GM18519 (cell line): ENCODE data around the gene ADNP.
A peak's percentile ranks its signal among the peaks of the same experiment; 100 is the strongest.
"Not testable (repeated sequence)": the region's sequence is repeated elsewhere in the genome, so short reads cannot be mapped to it uniquely, and the experiment has no call there.

Experiments used
- ATAC-seq: cut with Tn5 transposase; IDR thresholded peaks from one replicate; pipeline ENCODE4 v1.9.1; 2021; ENCODE audit warnings: mild to moderate bottlenecking, moderate library complexity; ENCODE audit not compliant: unreplicated experiment, low FRiP score

ADNP gene

DNA sequence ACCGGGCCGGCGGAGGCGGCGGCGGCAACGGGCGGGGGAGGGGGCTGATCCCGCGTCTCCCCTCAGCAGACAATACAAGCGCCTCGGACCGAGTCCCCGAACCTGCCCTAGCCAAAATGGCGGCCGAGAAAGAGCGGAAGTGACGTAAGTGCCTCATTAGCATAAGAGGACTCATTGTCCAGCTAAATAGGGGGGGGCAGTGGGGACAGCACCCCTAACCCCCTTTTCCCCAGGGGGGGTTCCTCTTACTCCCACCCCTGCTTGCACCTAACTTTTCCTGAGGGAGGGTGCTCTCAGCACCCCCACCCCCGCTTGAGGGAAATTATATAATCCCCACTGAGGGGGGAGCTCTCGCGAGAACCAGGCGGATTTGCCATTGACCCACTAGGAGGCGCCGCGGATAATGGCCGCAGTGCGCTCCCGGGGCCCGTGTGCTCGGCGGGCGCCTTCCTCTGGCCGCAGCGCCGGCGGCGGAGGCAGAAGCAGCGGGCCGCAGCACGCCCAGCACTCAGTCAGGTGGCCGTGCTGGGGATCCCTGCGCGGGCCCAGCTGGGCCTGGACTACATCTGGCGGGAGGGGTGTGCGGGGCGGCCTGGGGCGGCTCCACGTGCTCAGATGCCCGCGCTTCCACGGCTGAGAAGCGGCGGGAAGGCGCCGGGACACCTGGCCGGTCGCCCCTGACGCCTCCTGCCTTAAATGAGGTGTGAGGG, at the start of gene ADNP:
TSS of gene ADNP (minus strand) at position 132 of the 710 bp plus-strand sequence. CDS start 27,441 bp downstream, outside the sequence.
- peak; percentile 39 for ATAC-seq

DNA sequence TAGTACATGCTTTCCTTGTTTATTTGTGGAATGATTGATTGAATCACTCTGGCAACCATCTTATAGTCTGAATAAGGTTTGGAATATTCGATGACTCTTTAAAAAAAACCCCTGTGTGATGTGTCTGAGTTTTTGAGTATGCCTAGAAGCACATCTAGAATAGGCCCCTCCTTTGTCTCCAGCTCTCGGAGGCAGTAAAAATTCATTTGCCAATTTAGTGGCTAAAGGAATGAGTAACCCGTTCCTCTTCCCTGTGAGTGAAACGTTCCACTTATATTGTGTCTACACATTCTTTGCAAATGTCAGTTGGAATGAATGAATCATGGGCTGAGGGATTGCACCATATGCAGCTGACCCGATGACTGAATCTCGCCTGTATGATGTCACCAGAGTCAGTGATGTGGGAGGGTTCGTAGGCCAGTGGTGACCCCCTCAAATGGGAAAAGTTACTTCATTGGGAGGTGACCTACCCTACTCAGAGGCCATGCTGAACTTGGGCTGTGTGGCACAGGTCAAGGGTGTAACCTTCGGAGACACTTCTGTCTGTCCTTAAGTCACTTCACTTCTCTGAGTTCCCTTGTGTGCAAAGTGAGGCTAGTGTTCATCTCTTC, 48.9 kb upstream of the ADNP start:
- no peak for ATAC-seq

DNA sequence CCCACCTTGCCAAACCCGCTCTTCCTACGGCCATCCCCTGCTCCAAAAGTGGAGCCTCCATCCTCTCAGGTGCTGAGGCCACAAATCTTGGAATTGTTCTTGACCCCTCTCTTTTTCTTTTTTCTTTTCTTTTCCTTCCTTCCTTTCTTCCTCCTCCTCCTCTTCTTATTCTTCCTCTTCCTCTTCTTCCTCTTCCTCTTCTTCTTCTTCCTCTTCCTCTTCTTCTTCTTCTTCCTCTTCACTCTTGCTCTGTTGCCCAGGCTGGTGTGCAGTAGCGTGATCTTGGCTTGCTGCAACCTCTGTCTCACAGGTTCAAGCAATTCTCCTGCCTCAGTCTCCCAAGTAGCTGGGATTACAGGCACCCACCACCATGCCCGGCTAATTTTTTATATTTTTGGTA, 47.3 kb upstream of the ADNP start:
- not testable (repeated sequence) for ATAC-seq

DNA sequence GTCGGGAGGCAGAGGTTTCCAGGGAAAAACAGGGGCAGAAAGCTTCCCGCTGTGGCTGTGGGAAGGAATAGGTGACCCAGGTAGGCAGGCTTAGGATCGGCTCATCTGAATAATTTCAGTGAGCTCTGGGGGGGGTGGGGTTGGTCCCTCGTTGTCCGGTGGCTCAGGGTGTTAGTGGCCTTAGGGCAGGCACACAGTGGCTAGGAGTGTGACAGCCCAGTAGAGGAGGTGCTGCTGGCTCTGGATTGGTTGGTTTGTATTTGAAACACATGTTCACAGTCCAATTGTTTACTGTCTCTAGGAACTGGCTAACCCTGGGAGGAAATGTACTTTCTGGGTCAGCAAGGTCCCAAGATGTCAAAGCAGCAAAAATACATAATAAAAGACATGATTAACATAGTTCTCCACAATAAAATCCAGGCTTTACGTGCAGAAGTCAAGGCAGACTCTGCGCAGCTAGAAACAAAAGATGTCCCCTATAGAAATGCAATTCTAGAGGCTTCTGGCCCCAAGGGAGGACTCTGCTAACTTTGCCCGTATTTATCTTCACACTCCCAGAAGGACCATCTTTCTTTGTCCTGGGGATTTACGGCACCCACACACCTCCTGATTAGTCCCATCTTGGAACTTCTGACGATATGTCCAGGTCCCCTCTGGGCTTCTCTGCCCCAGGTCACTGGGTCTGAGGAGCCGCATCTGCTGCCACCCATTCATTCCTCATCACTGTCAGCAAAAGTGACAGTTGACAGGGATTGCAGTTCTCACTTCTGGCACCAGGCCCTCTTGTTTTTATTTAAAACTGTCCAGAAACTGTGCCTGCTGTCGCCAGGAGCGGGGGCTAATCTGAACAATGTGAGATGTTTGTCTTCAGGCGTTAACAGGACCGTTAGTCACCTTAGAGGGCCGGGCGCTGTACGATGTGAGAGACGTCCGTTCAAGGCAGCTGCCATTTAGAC, 46.1 kb upstream of the ADNP start:
- no peak for ATAC-seq

DNA sequence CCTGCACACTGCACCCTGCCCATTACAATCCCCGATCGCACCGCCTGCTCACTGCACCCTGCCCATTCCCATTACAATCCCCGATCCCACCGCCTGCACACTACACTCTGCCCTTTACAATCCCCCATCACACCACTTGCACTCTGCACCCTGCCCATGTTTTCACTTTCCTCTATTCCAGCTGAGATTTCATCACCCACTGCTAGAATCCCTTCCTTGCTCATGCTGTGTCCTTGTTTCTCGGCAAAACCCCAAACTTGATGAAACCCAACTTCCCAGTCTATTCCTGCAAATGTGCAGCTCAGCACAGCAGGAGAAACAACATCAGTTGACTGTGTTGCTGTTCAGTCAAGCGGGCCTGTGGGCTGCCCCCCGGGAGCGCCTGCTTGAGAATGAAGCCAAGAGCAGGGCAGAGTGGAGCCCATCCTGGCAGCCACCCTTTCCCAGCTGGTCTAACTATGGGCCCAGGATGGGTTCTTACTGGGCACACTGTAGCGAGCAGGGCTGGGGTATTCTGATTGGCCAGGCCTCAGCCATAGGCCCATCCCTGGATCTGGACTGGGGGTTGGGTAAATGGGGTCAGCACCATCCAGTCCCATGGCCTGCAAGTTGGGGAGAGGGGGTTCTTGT, 44.6 kb upstream of the ADNP start:
- ATAC-seq: no peak

DNA sequence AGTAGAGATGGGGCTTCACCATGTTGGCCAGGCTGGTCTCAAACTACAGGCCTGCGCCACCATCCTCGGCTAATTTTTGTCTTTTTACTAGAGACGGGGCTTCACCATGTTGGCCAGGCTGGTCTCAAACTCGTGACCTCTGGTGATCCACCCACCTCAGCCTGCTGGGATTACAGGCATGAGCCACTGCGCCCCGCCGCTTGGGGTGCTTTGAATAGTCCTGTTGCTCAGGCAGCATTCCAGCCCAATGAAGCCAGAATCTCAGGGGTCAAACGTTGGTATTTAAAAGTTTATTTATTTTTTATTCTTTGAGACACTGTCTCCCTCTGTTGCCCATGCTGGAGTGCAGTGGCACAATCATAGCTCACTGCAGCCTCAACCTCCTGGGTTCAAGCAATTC, 38.7 kb upstream of the ADNP start:
- ATAC-seq: no peak

DNA sequence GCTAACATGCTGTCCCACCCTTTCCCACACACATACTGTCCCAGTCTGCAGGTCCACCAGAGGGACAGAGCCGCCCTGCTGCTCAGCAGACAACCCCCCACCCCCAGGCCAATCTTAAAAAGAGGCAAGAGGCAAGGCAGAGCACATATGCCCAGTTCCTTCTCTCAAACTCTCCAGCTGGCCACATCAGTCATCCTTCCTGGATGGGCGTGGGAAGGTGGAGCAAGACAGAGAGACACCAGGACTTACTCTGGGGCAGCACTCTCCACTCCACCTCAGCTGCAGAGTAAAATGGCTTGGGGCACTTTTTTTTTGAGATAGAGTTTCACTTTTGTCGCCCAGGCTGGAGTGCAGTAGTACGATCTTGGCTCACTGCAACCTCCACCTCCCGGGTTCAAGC, 38.2 kb upstream of the ADNP start:
- no peak for ATAC-seq

DNA sequence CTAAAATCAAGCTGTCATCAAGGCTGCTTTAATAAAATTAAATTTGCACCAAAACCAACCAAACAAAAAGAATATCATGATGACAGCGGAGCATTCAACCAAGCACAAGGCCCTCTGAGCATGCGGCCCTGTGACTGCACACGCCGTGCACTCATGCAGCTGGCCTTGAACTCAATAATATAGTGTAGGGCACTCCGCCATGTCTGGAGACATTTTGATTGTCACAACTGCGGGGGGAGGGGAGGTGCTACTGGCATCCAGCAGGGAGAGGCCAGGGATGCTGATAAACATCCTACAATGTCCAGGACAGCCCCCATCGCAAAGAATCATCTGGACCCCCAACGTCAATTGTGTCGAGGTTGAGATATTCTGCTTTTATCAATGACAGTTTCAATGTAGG, 37.1 kb upstream of the ADNP start:
- no peak for ATAC-seq

DNA sequence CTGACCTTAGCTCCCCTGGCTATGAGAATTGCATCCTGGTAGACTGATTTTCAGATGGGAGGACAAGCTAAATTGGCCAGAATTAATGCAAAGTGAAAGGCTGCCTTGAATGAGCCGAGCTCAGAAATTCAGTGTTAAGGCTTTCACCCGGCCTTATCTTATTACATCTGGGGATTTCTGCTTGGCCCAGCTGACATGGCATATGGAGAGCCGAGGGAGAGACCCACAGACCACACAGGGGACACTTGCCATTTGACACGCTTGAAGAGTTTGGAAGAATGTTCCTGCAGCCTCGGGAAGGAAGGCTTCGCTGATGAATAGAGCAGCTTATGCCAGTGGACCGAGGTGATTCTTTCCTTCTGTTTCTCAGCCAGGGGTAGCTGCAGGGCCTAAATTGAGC, 36.3 kb upstream of the ADNP start:
- no peak for ATAC-seq

DNA sequence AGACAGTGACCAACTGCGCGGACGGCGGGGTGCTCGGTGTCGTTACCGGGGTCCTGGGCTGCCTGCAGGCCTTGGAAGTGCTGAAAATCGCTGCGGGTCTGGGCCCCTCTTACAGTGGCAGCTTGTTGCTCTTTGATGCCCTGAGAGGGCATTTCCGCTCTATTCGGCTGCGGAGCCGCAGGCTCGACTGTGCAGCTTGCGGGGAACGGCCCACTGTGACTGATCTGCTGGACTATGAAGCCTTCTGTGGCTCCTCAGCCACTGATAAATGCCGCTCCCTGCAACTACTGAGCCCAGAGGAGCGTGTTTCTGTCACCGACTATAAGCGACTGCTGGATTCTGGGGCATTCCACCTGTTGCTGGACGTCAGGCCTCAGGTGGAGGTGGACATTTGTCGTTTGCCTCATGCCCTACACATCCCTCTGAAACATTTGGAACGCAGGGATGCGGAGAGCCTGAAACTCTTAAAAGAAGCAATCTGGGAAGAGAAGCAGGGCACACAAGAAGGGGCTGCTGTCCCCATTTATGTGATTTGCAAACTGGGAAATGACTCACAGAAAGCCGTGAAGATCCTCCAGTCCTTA, 28.4 kb upstream of the ADNP start:
- ATAC-seq: no peak

DNA sequence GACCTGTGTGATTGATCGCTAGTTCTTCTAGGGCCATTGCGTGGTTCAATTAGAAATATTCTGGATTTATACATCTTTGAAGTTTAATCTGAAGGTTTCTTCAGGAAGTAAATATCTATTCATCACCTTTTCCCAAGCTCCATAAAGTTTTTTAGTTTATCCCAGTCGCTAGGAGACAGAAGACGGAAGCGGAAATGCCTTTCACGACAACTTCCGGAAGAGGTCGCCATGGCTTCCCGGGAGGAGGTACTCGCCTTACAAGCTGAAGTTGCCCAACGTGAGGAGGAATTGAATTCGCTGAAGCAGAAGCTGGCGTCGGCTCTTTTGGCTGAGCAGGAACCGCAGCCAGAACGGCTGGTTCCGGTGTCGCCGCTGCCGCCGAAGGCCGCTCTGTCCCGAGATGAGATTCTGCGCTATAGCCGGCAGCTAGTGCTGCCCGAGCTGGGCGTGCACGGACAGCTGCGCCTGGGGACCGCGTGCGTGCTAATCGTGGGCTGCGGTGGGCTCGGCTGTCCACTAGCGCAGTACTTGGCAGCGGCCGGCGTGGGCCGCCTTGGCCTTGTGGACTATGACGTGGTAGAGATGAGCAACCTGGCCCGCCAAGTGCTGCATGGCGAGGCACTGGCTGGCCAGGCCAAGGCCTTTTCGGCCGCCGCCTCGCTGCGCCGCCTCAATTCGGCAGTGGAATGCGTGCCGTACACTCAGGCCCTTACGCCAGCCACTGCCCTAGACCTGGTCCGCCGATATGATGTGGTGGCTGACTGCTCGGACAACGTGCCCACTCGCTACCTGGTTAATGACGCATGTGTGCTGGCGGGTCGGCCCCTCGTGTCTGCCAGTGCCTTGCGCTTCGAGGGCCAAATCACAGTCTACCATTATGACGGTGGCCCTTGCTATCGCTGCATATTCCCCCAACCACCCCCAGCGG, 27.6 kb upstream of the ADNP start, which contains the start of gene MOCS3:
TSS of gene MOCS3 (plus strand) at position 204 of the 928 bp plus-strand sequence. CDS start at position 229, 25 bp downstream.
- peak; percentile 60 for ATAC-seq

DNA sequence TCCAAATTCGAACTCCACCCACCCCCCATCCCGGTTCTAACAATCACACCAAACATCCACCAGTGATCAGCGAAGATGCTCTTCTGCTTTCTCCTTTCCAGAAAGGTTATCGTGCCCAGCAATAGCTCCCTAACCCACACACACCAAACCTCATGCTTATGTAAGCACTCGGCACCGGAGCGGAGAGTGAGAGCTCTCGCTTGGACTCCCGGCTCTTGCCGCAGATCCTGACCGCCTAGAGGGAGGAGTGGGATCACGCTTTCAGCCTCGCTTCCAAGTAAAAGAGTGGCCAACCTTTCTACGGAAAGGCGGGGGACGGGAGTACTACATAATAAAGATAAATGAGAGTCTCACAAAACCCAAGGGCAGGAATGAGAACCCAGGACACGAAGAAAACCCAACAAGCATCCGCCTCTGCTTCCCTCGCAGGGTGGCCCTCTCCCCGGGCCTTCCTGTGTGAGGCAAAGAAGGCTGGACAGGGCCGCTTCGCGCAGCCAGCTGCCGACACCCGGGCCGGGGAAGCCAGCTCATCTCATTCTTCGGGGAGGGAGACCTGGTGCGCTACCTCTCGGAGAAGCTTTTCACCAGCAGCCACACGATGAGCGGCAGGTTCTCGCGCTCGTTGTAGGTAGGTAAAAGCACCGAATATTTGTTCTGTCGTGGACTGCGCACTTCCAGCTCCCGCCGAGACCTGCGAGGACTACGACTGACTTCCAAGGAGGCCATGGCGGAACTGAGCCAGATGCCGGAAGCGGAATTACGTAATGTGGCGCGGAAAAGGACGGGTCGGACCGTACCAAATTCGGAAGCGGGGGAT, 26.8 kb upstream of the ADNP start, which contains the start of gene DPM1:
TSS of gene DPM1 (minus strand) at position 735 of the 817 bp plus-strand sequence. CDS start at position 726, 9 bp downstream.
- peak; percentile 45 for ATAC-seq

DNA sequence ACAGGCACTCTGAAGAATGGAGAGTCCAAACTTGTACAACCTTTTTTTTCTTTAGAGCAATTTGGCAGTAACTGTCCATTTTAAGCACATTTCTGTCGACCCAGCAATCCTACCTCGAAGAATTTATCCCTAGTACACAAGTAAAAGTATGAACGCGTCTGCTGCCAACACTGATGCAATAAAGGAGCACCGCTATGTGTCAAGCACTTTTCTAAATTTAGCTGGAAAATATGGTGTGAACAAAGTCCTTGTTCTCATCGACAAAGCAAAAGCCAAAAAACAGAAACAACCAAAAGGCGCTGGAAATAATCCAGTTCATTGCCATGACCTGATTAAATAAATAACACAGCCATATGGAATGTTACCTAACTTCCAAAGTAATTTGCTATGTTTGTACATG, 26.0 kb upstream of the ADNP start:
- ATAC-seq: no peak

DNA sequence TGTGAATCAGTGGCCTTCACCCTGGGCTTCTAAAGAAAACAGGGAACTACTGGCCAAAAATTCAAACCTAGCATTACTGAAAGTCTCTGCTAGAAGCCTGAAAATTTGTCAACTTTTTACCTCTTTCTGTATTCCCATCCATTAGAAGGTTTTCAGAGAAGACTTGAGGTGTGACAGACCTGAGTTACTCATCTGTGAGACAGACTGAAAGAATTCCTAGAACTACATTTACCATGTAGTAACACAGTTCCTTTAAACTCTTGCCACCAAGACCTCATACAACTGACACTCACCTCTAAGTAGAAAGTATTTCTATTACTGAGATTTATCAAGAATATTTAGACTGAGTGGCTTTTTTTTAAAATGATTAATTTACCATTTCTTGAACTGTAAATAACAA, 22.6 kb upstream of the ADNP start:
- no peak for ATAC-seq

DNA sequence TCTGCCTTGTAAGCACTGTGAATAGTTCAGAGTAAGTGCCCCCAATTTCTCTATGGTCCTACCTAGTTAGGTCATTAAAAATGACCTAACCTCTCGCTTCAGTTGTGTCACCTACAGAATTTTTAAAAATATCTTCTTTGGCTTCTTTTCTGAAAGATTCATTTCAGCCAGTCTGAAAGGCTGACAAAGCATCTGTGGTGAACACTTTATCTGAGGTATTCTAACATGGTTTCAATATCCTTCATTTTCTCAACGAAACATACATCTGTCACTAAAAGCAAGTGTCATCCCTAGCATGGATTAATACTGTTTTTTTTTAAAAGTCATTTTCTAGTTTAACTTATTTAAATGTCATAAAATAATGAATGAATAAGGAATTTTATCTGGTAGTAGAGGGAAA, 22.0 kb upstream of the ADNP start:
- no peak for ATAC-seq

DNA sequence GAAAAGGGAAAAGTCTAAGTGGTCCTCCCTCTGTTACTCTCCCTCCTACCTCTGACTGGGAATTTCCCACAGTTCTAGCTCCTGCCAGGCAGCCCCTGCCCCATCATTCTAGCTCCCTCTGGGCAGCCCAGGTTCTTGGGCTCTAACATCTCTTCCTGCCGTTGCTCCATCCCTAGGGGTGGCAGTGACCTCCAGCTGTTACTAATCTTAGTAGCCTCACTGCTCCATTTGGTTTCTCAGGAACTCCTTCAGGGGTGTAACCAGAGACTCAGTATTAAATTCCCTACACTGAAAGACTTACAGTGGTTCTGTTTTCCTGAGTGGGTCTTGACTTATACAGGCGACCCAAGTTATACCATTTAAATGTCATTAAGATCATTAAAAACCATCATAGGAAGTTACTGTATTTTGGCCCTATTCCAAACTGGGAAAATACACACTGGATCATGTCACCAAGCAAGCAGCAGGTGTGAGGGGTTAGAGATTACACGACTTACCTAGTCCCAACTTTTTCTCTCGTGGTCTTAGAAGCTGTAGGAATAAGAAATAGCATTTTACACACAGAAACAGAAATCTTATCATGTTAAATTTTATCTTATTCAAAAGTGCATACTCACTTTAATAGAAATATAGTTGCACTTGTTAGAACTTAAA, 17.0 kb upstream of the ADNP start:
- ATAC-seq: no peak

DNA sequence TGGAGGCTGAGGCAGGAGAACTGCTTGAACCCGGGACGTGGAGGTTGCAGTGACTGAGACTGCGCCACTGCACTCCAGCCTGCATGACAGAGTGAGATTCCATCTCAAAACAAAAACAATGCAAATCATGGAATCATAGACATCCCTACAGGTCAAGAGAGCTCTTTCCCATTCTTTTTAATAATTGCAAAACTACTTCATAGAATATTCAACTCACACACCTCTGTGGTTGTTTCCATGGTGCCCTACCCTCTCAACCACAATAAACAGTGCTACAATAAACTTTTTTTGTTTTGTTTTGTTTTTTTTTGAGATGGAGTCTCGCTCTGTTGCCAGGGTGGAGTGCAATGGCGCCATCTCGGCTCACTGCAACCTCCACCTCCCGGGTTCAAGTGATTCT, 11.8 kb upstream of the ADNP start:
- ATAC-seq: no peak

DNA sequence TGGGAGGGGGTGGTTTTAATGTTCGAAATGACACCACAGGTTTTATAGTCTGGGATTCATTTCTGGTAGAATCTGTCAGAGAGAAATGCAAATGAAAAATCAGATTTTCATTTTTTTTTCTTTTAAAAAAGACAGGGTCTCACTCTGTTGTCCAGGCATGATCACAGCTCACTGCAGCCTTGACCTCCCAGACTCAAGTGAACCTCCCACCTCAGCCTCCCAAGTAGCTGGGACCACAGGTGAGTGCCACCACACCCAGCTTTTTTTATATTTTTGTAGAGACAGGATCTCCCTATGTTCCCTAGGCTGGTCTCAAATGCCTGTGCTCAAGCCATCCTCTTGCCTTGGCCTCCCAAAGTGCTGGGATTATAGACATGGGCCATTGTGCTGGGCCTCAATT, 2.4 kb upstream of the ADNP start:
- no peak for ATAC-seq
